CD14-positive monocyte (primary cell): Measurements from ENCODE around the gene POLL. TPM values are rescaled to one million over a fixed set of nuclear protein-coding genes. Genes with fewer than 3 reads are reported as not detected.

Experiments
- DNase-seq, 3 donors: peaks; one replicate each; pipeline ENCODE4 v3.0.0-alpha.2; 2011 to 2022
- H2AFZ ChIP-seq: 2 replicates; pipeline ENCODE4 v1.6.0; 2012; ENCODE audit warnings: mild to moderate bottlenecking, low read depth, low read length, inconsistent platforms; ENCODE audit not compliant: insufficient read depth, poor library complexity, severe bottlenecking
- H3K27ac ChIP-seq, 2 donors: 1 replicate in 1 of 2; 2 replicates in 1 of 2; pipeline ENCODE4 v1.5.1; 2012 to 2013; ENCODE audit warnings: low read length in 2 of 2, control low read depth in 1 of 2, inconsistent platforms in 1 of 2, low read depth in 1 of 2, mild to moderate bottlenecking in 1 of 2
- H3K27me3 ChIP-seq, 2 donors: one replicate each; pipeline versions ENCODE4 v1.6.0 to v1.6.1; 2011 to 2013; ENCODE audit warnings: low read length in 2 of 2; ENCODE audit not compliant: control insufficient read depth in 2 of 2, insufficient read depth in 2 of 2
- H3K36me3 ChIP-seq, 2 donors: replicated peaks in 1 of 2; 1 replicate in 1 of 2; 2 replicates in 1 of 2; pipeline versions ENCODE4 v1.5.1 to v1.6.1; 2012 to 2013; ENCODE audit warnings: low read length in 2 of 2, control low read depth in 1 of 2, inconsistent platforms in 1 of 2, mild to moderate bottlenecking in 1 of 2; ENCODE audit not compliant: insufficient read depth in 2 of 2, control insufficient read depth in 1 of 2
- H3K4me1 ChIP-seq, 2 donors: 1 replicate in 1 of 2; 2 replicates in 1 of 2; pipeline versions ENCODE4 v1.5.1 to v1.6.1; 2012 to 2013; ENCODE audit warnings: low read length in 2 of 2, control low read depth in 1 of 2, inconsistent platforms in 1 of 2, mild to moderate bottlenecking in 1 of 2, moderate library complexity in 1 of 2; ENCODE audit not compliant: insufficient read depth in 2 of 2, control insufficient read depth in 1 of 2
- H3K4me2 ChIP-seq: replicated peaks from 2 replicates; pipeline ENCODE3; 2012; ENCODE audit warnings: low read length, moderate library complexity, mild to moderate bottlenecking; ENCODE audit not compliant: poor library complexity, severe bottlenecking; ENCODE audit errors: extremely low read depth
- H3K4me3 ChIP-seq, 3 experiments: fragments of 200-600 bp in 1 of 3; sonication (generic) in 1 of 3; replicated peaks in 1 of 3; 1 replicate in 2 of 3; 2 replicates in 1 of 3; pipeline ENCODE4 v1.5.1; 2011 to 2013; ENCODE audit warnings: low read length in 3 of 3, mild to moderate bottlenecking in 3 of 3, control low read depth in 2 of 3, low read depth in 2 of 3, inconsistent platforms in 1 of 3, moderate library complexity in 1 of 3
- H3K79me2 ChIP-seq: 2 replicates; pipeline ENCODE4 v1.6.0; 2012; ENCODE audit warnings: mild to moderate bottlenecking, control low read depth, inconsistent platforms, low read length, moderate library complexity; ENCODE audit not compliant: insufficient read depth
- H3K9ac ChIP-seq: 2 replicates; pipeline ENCODE4 v1.6.0; 2017; ENCODE audit warnings: low read length, mild to moderate bottlenecking; ENCODE audit not compliant: insufficient read depth, poor library complexity, severe bottlenecking
- H3K9me3 ChIP-seq, 2 donors: replicated peaks in 1 of 2; 1 replicate in 1 of 2; 2 replicates in 1 of 2; pipeline versions ENCODE4 v1.5.1 to v1.6.1; 2012 to 2013; ENCODE audit warnings: low read length in 2 of 2, control low read depth in 1 of 2; ENCODE audit not compliant: control insufficient read depth in 1 of 2, insufficient read depth in 1 of 2
- H4K20me1 ChIP-seq: 2 replicates; pipeline ENCODE4 v1.6.0; 2012; ENCODE audit warnings: mild to moderate bottlenecking, low read length, control low read depth, moderate library complexity; ENCODE audit not compliant: insufficient read depth
- H3K27ac Mint-ChIP-seq, 7 donors: one replicate each; pipeline ENCODE4 v1.8.0; 2020; ENCODE audit warnings: mild to moderate bottlenecking in 7 of 7, mixed read lengths in 7 of 7, moderate library complexity in 6 of 7, inconsistent platforms in 2 of 7
- H3K27me3 Mint-ChIP-seq, 3 donors: one replicate each; pipeline ENCODE4 v1.8.0; 2021 to 2022; ENCODE audit warnings: low read depth in 3 of 3, mild to moderate bottlenecking in 3 of 3, mixed read lengths in 3 of 3, moderate library complexity in 3 of 3, inconsistent platforms in 1 of 3
- H3K36me3 Mint-ChIP-seq, 2 donors: one replicate each; pipeline ENCODE4 v1.8.0; 2020; ENCODE audit warnings: mixed read lengths in 2 of 2, inconsistent platforms in 1 of 2, mild to moderate bottlenecking in 1 of 2
- H3K4me1 Mint-ChIP-seq: one replicate; pipeline ENCODE4 v1.8.0; 2020; ENCODE audit warnings: mild to moderate bottlenecking, mixed read lengths
- H3K4me3 Mint-ChIP-seq, 2 donors: one replicate each; pipeline ENCODE4 v1.8.0; 2020; ENCODE audit warnings: mild to moderate bottlenecking in 2 of 2, mixed read lengths in 2 of 2, moderate library complexity in 1 of 2
- H3K9me3 Mint-ChIP-seq, 7 donors: one replicate each; pipeline ENCODE4 v1.8.0; 2020 to 2022; ENCODE audit warnings: mixed read lengths in 7 of 7, mild to moderate bottlenecking in 6 of 7, moderate library complexity in 6 of 7, inconsistent platforms in 2 of 7
- WGBS: methylation state at CpG from one replicate; pipeline ENCODE4 v1.1.5; 2013; ENCODE audit warnings: missing lambda C conversion rate; ENCODE audit not compliant: insufficient coverage; 5-methylcytosine and 5-hydroxymethylcytosine counted together
- intact Hi-C, 2 donors: fragments of 100-400 bp; cut with micrococcal nuclease; formaldehyde crosslinking; loops; one replicate each; pipeline versions ENCODE4 v1.15.0 to v1.15.1; 2023
- polyA plus RNA-seq, 3 donors: library from polyadenylated mRNA; depleted of rRNA in 1 of 3; unstranded in 2 of 3; stranded (reverse) in 1 of 3; fragments of 300-500 nt in 2 of 3; fragments of >200 nt in 1 of 3; fragmentation: Illumina TruSeq in 2 of 3; gene quantifications; 1 replicate in 2 of 3; 2 replicates in 1 of 3; pipeline ENCODE4 v1.2.3, GENCODE V29; 2012 to 2021
- TF ChIP-seq, protein P1 (sequence below): fragments of 200-600 bp; IDR thresholded peaks from one replicate; pipeline ENCODE4 v1.8.0; 2022; ENCODE audit warnings: antibody characterized with exemption, mild to moderate bottlenecking

The POLL gene
- polyA plus RNA-seq, 3 donors: 9.9 to 37.0 (median 10.6) TPM

DNA sequence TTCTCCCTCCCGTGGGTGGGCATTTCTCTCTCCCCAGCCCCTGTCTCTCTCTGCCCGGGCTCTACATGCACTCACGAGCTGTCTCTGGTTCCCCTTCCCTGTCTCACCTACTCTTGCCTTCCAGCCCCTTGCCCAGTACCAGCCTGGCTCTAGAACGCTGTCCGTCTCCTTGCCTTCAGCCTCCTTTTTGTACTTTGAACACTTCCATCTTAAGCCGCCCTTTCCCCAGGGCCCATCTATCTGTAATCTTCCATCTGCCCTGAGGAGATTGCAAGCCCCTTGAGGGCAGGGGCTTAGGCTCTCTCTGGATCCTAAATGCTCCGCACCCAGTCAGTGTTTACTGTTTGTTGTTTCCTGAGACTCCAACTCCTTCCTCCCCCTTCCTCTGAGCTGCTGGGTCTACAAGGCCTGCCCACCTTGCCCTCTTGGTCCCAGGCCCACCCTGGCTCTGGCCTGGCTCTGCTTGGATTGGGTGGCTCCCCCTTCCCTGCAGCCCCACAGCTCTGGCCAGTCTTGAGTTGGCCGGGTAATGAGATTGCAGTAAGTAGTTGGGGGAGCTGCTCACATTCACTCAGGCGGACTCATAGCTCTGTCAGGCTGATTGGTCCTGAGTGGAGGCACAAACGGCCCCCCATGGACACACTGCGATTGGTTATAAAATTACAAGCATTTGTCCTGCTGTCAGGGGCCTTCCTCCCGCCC is 28.3 kb downstream of the POLL start:
- Histone ChIP-seq H3K9me3 (no peaks in the 10 kb centered on the region), H4K20me1 (no peaks in the 10 kb centered on the region), H3K4me3 (no peak overlapping the region), H3K27me3 (peaks cover 0 to 3% of the 10 kb centered on the region in 2 donors), H3K4me1 (peaks cover 0 to 4% of the 10 kb centered on the region in 2 donors), H2AFZ (no peak overlapping the region), H3K4me2 (no peak overlapping the region), H3K27ac (no peak overlapping the region), H3K36me3 (no peaks in the 10 kb centered on the region), H3K79me2 (no peaks in the 10 kb centered on the region), H3K9ac (no peak overlapping the region)
- TF ChIP-seq, protein P1, sequence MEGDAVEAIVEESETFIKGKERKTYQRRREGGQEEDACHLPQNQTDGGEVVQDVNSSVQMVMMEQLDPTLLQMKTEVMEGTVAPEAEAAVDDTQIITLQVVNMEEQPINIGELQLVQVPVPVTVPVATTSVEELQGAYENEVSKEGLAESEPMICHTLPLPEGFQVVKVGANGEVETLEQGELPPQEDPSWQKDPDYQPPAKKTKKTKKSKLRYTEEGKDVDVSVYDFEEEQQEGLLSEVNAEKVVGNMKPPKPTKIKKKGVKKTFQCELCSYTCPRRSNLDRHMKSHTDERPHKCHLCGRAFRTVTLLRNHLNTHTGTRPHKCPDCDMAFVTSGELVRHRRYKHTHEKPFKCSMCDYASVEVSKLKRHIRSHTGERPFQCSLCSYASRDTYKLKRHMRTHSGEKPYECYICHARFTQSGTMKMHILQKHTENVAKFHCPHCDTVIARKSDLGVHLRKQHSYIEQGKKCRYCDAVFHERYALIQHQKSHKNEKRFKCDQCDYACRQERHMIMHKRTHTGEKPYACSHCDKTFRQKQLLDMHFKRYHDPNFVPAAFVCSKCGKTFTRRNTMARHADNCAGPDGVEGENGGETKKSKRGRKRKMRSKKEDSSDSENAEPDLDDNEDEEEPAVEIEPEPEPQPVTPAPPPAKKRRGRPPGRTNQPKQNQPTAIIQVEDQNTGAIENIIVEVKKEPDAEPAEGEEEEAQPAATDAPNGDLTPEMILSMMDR: no peak
- H3K27ac Mint-ChIP-seq: no peak overlapping the region
- intact Hi-C loops: loop anchor here in 1 of 2 donors (10.0 kb wide), 1 partner anchor 285 kb away; no protein-coding TSS in a partner anchor
- H3K4me3 Mint-ChIP-seq: no peak overlapping the region
- H3K27me3 Mint-ChIP-seq: peaks cover 9 to 25% (median 24%) of the 10 kb centered on the region in 3 donors
- DNase-seq: no peak
- peaks cover 4 to 5% of the 10 kb centered on the region in 2 donors for H3K36me3 Mint-ChIP-seq
- H3K9me3 Mint-ChIP-seq: peaks cover 0 to 5% (median 0%) of the 10 kb centered on the region in 7 donors
- H3K4me1 Mint-ChIP-seq: peaks cover 10% of the 10 kb centered on the region
- WGBS: 88% methylated on average over 9 of the region's 12 CpGs

DNA sequence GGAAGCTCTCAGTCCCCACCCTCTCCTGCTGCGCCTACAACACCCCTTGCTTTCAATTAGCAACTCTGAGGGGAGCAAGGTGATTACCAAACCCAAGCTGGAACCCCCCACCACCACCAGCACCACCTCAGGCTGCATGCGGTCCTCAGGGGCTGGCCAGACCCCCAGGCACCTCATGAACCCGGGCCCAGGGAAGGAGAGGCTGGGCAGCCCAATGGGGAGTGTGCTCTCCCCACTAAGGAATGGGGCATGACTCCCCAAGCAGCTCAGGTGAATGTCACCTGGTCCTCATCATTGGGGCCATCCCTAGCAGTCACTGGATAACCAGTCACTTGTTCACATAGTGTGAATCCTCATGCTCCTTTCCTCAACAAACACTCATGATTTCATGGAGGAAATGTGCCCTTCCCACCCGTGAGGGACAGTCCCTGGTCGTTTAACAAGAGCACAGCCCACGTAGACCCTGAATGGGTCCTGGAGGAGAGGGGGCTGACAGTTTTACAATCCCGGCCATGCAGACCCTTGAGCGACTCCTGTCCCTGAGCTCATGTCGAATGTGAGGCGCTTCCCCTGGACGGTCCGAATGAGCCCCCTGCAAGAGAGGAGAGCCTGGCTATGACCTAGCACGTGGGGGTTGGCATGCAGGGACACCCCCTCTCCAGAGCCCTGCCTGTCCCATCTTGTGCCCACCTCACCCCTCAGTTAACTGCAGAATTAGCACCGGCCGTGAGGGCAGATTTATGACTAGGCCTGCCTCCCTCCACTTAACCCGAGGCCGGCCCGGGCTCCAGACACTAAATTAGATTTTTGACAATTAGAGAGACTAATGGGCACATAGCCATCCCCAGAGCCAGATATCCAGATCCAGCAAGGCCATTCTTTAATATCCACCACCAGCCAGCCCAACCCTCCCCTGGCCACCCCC is 29.1 kb downstream of the POLL start:
- peaks cover 0 to under 1% of the 10 kb centered on the region in 2 donors for H3K36me3 ChIP-seq
- Mint-ChIP-seq H3K9me3 (peaks cover 0 to 3% (median 0%) of the 10 kb centered on the region in 7 donors), H3K4me1 (peaks cover 10% of the 10 kb centered on the region), H3K36me3 (peaks cover 5 to 10% of the 10 kb centered on the region in 2 donors), H3K4me3 (no peak overlapping the region), H3K27me3 (peaks cover 6 to 20% (median 18%) of the 10 kb centered on the region in 3 donors), H3K27ac (peak overlapping the region in 1 of 7 donors; percentile 8)
- no peak overlapping the region for H3K4me3 ChIP-seq
- 73% methylated on average over 16 of the region's 18 CpGs for WGBS
- peaks cover 0 to 3% of the 10 kb centered on the region in 2 donors for H3K27me3 ChIP-seq
- H3K9me3 ChIP-seq: no peaks in the 10 kb centered on the region
- DNase-seq: no peak
- H3K27ac ChIP-seq: no peak overlapping the region
- H3K4me1 ChIP-seq: peaks cover 0 to 4% of the 10 kb centered on the region in 2 donors
- no peak overlapping the region for H3K9ac ChIP-seq
- no peaks in the 10 kb centered on the region for H4K20me1 ChIP-seq
- H3K79me2 ChIP-seq: no peaks in the 10 kb centered on the region
- intact Hi-C loops: no loop called here
- TF ChIP-seq, protein P1: no peak
- no peak overlapping the region for H3K4me2 ChIP-seq
- H2AFZ ChIP-seq: no peak overlapping the region
